ENCODE data around the gene FGFR4.

Gene FGFR4

GRCh38 chr5:177092178-177093081 is 5.7 kb downstream of the FGFR4 start:
- TF ChIP-seq POLR2A (IDR thresholded peaks at IDR 0.05; ENCODE audit: low read depth, low read length) (no peak), POLR2AphosphoS5 (IDR thresholded peaks at IDR 0.05; ENCODE audit: low read depth, low read length) (no peak), TAF1 (IDR thresholded peaks at IDR 0.05; ENCODE audit: low read depth, low read length) (no peak), SPI1 (IDR thresholded peaks at IDR 0.05; ENCODE audit: low read depth, low read length) (no peak), POU2F2 (IDR thresholded peaks at IDR 0.05; ENCODE audit: low read depth, low read length) (no peak), PAX5 (IDR thresholded peaks at IDR 0.05; ENCODE audit: insufficient read depth, low read length, severe bottlenecking) (no peak)
- no peak for DNase-seq (ENCODE audit: insufficient read length, low spot score)
- FAIRE-seq: no peak

GRCh38 chr5:177093082-177093712 is 6.5 kb downstream of the FGFR4 start:
- no peak for FAIRE-seq

GRCh38 chr5:177093803-177094202 is 7.1 kb downstream of the FGFR4 start:
- DNase-seq (ENCODE audit: insufficient read length, low spot score) (no peak), FAIRE-seq (no peak)
- no peak for TF ChIP-seq POU2F2 (IDR thresholded peaks at IDR 0.05; ENCODE audit: low read depth, low read length)
- no peak for TF ChIP-seq PAX5 (IDR thresholded peaks at IDR 0.05; ENCODE audit: insufficient read depth, low read length, severe bottlenecking)
- no peak for TF ChIP-seq SPI1 (IDR thresholded peaks at IDR 0.05; ENCODE audit: low read depth, low read length)
- TF ChIP-seq POLR2AphosphoS5 (IDR thresholded peaks at IDR 0.05; ENCODE audit: low read depth, low read length): no peak
- TF ChIP-seq TAF1 (IDR thresholded peaks at IDR 0.05; ENCODE audit: low read depth, low read length): no peak
- TF ChIP-seq POLR2A (IDR thresholded peaks at IDR 0.05; ENCODE audit: low read depth, low read length): no peak

More at GRCh38 chr5:177093082-177093712, 6.5 kb downstream of the FGFR4 start:
- TF ChIP-seq POLR2AphosphoS5 (IDR thresholded peaks at IDR 0.05; ENCODE audit: low read depth, low read length): no peak
- TF ChIP-seq SPI1 (IDR thresholded peaks at IDR 0.05; ENCODE audit: low read depth, low read length): no peak
- TF ChIP-seq TAF1 (IDR thresholded peaks at IDR 0.05; ENCODE audit: low read depth, low read length): no peak
- TF ChIP-seq PAX5 (IDR thresholded peaks at IDR 0.05; ENCODE audit: insufficient read depth, low read length, severe bottlenecking): no peak
- TF ChIP-seq POLR2A (IDR thresholded peaks at IDR 0.05; ENCODE audit: low read depth, low read length): no peak
- TF ChIP-seq POU2F2 (IDR thresholded peaks at IDR 0.05; ENCODE audit: low read depth, low read length): no peak
- no peak for DNase-seq (ENCODE audit: insufficient read length, low spot score)

GRCh38 chr5:177094224-177095087 is 7.7 kb downstream of the FGFR4 start:
- no peak for DNase-seq (ENCODE audit: insufficient read length, low spot score)
- FAIRE-seq: no peak
- TF ChIP-seq TAF1 (IDR thresholded peaks at IDR 0.05; ENCODE audit: low read depth, low read length): no peak
- no peak for TF ChIP-seq POLR2A (IDR thresholded peaks at IDR 0.05; ENCODE audit: low read depth, low read length)
- no peak for TF ChIP-seq POU2F2 (IDR thresholded peaks at IDR 0.05; ENCODE audit: low read depth, low read length)
- no peak for TF ChIP-seq POLR2AphosphoS5 (IDR thresholded peaks at IDR 0.05; ENCODE audit: low read depth, low read length)
- TF ChIP-seq SPI1 (IDR thresholded peaks at IDR 0.05; ENCODE audit: low read depth, low read length): no peak
- TF ChIP-seq PAX5 (IDR thresholded peaks at IDR 0.05; ENCODE audit: insufficient read depth, low read length, severe bottlenecking): no peak

- no peak for FAIRE-seq
- TF ChIP-seq SPI1 (IDR thresholded peaks at IDR 0.05; ENCODE audit: low read depth, low read length) (no peak), POLR2A (IDR thresholded peaks at IDR 0.05; ENCODE audit: low read depth, low read length) (no peak)
- no peak for DNase-seq (ENCODE audit: insufficient read length, low spot score)
Observed at GRCh38 chr5:177095088-177095669, 8.5 kb downstream of the FGFR4 start.

GRCh38 chr5:177096162-177097015 is 9.7 kb downstream of the FGFR4 start:
- TF ChIP-seq POU2F2 (IDR thresholded peaks at IDR 0.05; ENCODE audit: low read depth, low read length) (no peak), PAX5 (IDR thresholded peaks at IDR 0.05; ENCODE audit: insufficient read depth, low read length, severe bottlenecking) (no peak), TAF1 (IDR thresholded peaks at IDR 0.05; ENCODE audit: low read depth, low read length) (no peak), POLR2A (IDR thresholded peaks at IDR 0.05; ENCODE audit: low read depth, low read length) (no peak), SPI1 (IDR thresholded peaks at IDR 0.05; ENCODE audit: low read depth, low read length) (no peak), POLR2AphosphoS5 (IDR thresholded peaks at IDR 0.05; ENCODE audit: low read depth, low read length) (no peak)
- no peak for FAIRE-seq
- no peak for DNase-seq (ENCODE audit: insufficient read length, low spot score)

GRCh38 chr5:177097016-177097985 is 10.6 kb downstream of the FGFR4 start:
- no peak for TF ChIP-seq TAF1 (IDR thresholded peaks at IDR 0.05; ENCODE audit: low read depth, low read length)
- no peak for TF ChIP-seq POLR2AphosphoS5 (IDR thresholded peaks at IDR 0.05; ENCODE audit: low read depth, low read length)
- TF ChIP-seq PAX5 (IDR thresholded peaks at IDR 0.05; ENCODE audit: insufficient read depth, low read length, severe bottlenecking): no peak
- TF ChIP-seq POLR2A (IDR thresholded peaks at IDR 0.05; ENCODE audit: low read depth, low read length): no peak
- no peak for TF ChIP-seq POU2F2 (IDR thresholded peaks at IDR 0.05; ENCODE audit: low read depth, low read length)
- no peak for TF ChIP-seq SPI1 (IDR thresholded peaks at IDR 0.05; ENCODE audit: low read depth, low read length)
- DNase-seq (ENCODE audit: insufficient read length, low spot score) (no peak), FAIRE-seq (no peak)
